ENCODE data around the gene TCF15. TPM values are rescaled to one million over a fixed set of nuclear protein-coding genes. Genes with fewer than 3 reads are reported as not detected.

TCF15 gene
- total and polyA plus RNA-seq, 2 experiments from 2014 or later, result 3.8 to 4.0 TPM

DNA sequence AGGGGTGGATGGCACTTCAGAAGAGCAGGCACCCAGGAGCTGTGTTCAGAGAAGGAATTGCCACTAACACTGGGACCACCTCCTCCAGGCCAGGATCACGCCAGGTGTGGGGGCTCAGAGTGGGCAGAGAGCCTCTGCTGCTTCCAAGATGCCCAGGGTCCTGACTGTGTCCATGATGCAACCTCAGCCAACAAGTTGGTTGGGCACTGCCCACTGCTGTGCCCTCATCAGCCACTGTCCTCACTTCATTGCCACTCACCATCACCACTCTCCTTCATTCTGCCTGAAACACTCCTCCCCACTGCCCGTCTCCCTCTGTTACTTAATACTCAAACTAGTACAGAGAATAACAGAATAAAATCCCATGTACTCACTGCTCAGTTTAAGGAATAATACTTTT lies 16.5 kb upstream of the TCF15 start:
- no peaks in the 10 kb centered on the region for H3K79me2 ChIP-seq (replicated peaks; ENCODE audit: insufficient read depth)
- no peak overlapping the region for H3K27ac ChIP-seq (ENCODE audit: low read depth)
- Mint-ChIP-seq H3K36me3 (ENCODE audit: low read depth) (no peaks in the 10 kb centered on the region), H3K9me3 (no peaks in the 10 kb centered on the region), H3K4me1 (peaks cover 10% of the 10 kb centered on the region), H3K27me3 (ENCODE audit: insufficient read depth, low read depth, poor library complexity) (peaks cover 3% of the 10 kb centered on the region), H3K4me3 (no peak overlapping the region), H3K27ac (no peak overlapping the region)
- no peak overlapping the region for H3K4me2 ChIP-seq
- no peak for DNase-seq (ENCODE audit: low spot score)
- no peak overlapping the region for H2AFZ ChIP-seq
- H3K4me1 ChIP-seq (ENCODE audit: insufficient read depth), result 0 out of 2 replicates have a peak, but pooled peaks cover 3% of the 10 kb centered on the region
- H3K9me2 ChIP-seq (ENCODE audit: insufficient read depth), result no peaks in the 10 kb centered on the region
- no peak overlapping the region for H3K4me3 ChIP-seq
- no peaks in the 10 kb centered on the region for H3K36me3 ChIP-seq (ENCODE audit: insufficient read depth)
- no peaks in the 10 kb centered on the region for H3K27me3 ChIP-seq (ENCODE audit: insufficient read depth)
- no peaks in the 10 kb centered on the region for H3F3A ChIP-seq (replicated peaks; ENCODE audit: low read depth)
- no peak for ATAC-seq
- TF ChIP-seq, protein P1, sequence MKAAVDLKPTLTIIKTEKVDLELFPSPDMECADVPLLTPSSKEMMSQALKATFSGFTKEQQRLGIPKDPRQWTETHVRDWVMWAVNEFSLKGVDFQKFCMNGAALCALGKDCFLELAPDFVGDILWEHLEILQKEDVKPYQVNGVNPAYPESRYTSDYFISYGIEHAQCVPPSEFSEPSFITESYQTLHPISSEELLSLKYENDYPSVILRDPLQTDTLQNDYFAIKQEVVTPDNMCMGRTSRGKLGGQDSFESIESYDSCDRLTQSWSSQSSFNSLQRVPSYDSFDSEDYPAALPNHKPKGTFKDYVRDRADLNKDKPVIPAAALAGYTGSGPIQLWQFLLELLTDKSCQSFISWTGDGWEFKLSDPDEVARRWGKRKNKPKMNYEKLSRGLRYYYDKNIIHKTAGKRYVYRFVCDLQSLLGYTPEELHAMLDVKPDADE (IDR thresholded peaks at IDR 0.05), result no peak
- no peak for TF ChIP-seq NANOG (IDR thresholded peaks at IDR 0.05; ENCODE audit: borderline replicate concordance)
- no peaks in the 10 kb centered on the region; the same call in 1 of the 2 replicates for H4K20me1 ChIP-seq (replicated peaks; ENCODE audit: insufficient read depth)

DNA sequence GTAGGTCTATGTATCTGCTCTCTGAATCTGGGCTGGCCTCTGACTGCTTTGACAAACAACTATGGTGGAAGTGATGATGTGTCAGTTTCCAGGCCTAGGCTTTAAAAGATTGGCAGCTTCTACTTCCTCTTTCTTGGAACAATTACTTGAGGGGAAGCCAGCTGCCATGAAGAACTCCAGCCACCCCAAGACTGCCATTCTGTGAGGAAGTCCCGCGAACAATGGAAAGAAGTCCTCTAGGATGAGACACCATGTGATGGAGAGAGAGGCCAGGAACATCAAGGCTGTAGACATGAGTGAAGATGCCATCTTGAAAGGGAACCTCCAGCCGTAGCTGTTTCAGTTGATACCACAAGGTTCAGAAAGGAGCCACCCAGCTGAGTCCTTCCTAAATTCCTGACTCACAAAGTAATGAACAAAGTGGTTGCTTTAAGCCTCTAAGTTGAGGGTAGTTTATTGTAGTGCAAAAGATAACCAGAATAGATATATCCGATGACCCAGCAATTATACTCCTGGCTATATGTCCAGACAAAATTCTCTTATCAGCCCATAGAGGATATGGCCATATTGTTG lies 15.3 kb upstream of the TCF15 start:
- H3K27ac Mint-ChIP-seq, result no peak overlapping the region
- Histone ChIP-seq H3K36me3 (ENCODE audit: insufficient read depth) (no peaks in the 10 kb centered on the region), H3K79me2 (replicated peaks; ENCODE audit: insufficient read depth) (no peaks in the 10 kb centered on the region), H3K9me2 (ENCODE audit: insufficient read depth) (no peaks in the 10 kb centered on the region), H4K20me1 (replicated peaks; ENCODE audit: insufficient read depth) (no peaks in the 10 kb centered on the region; the same call in 1 of the 2 replicates), H3K4me3 (no peak overlapping the region), H3F3A (replicated peaks; ENCODE audit: low read depth) (no peaks in the 10 kb centered on the region), H3K27me3 (ENCODE audit: insufficient read depth) (no peaks in the 10 kb centered on the region), H3K4me2 (no peak overlapping the region), H2AFZ (no peak overlapping the region), H3K27ac (ENCODE audit: low read depth) (no peak overlapping the region), H3K4me1 (ENCODE audit: insufficient read depth) (0 out of 2 replicates have a peak, but pooled peaks cover 3% of the 10 kb centered on the region)
- ATAC-seq (no peak), DNase-seq (ENCODE audit: low spot score) (no peak)
- H3K4me3 Mint-ChIP-seq, result no peak overlapping the region
- no peaks in the 10 kb centered on the region for H3K36me3 Mint-ChIP-seq (ENCODE audit: low read depth)
- TF ChIP-seq NANOG (IDR thresholded peaks at IDR 0.05; ENCODE audit: borderline replicate concordance), result no peak
- TF ChIP-seq, protein P2, sequence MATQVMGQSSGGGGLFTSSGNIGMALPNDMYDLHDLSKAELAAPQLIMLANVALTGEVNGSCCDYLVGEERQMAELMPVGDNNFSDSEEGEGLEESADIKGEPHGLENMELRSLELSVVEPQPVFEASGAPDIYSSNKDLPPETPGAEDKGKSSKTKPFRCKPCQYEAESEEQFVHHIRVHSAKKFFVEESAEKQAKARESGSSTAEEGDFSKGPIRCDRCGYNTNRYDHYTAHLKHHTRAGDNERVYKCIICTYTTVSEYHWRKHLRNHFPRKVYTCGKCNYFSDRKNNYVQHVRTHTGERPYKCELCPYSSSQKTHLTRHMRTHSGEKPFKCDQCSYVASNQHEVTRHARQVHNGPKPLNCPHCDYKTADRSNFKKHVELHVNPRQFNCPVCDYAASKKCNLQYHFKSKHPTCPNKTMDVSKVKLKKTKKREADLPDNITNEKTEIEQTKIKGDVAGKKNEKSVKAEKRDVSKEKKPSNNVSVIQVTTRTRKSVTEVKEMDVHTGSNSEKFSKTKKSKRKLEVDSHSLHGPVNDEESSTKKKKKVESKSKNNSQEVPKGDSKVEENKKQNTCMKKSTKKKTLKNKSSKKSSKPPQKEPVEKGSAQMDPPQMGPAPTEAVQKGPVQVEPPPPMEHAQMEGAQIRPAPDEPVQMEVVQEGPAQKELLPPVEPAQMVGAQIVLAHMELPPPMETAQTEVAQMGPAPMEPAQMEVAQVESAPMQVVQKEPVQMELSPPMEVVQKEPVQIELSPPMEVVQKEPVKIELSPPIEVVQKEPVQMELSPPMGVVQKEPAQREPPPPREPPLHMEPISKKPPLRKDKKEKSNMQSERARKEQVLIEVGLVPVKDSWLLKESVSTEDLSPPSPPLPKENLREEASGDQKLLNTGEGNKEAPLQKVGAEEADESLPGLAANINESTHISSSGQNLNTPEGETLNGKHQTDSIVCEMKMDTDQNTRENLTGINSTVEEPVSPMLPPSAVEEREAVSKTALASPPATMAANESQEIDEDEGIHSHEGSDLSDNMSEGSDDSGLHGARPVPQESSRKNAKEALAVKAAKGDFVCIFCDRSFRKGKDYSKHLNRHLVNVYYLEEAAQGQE (IDR thresholded peaks at IDR 0.05; ENCODE audit: unreplicated experiment), result no peak
- H3K4me1 Mint-ChIP-seq, result peaks cover 15% of the 10 kb centered on the region
- H3K9me3 Mint-ChIP-seq, result no peaks in the 10 kb centered on the region
- H3K27me3 Mint-ChIP-seq (ENCODE audit: insufficient read depth, low read depth, poor library complexity), result peaks cover 3% of the 10 kb centered on the region

DNA sequence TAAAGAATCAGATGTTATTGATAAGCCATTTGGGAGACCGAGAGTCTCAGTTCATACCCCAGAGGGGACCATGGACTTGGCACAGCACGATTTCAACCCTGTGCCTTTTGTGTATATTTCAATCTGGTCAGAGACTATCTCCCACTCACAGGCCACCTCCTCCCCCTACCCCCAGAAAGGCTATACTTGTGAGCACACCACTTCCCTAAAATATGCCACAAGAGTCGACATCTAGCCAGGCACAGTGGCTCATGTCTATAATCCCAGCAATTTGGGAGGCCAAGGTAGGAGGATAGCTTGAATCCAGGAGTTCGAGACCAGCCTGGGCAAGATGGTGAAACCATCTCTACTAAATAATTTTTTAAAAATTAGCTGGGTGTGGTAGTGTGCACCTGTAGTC lies 13.6 kb upstream of the TCF15 start:
- Histone ChIP-seq H3K9me2 (ENCODE audit: insufficient read depth) (no peaks in the 10 kb centered on the region), H3K4me1 (ENCODE audit: insufficient read depth) (0 out of 2 replicates have a peak, but pooled peaks cover 3% of the 10 kb centered on the region), H3K4me2 (no peak overlapping the region), H3K27me3 (ENCODE audit: insufficient read depth) (no peaks in the 10 kb centered on the region), H3K27ac (ENCODE audit: low read depth) (no peak overlapping the region), H4K20me1 (replicated peaks; ENCODE audit: insufficient read depth) (no peaks in the 10 kb centered on the region; the same call in 1 of the 2 replicates), H3K79me2 (replicated peaks; ENCODE audit: insufficient read depth) (no peaks in the 10 kb centered on the region), H3K4me3 (no peak overlapping the region), H3K36me3 (ENCODE audit: insufficient read depth) (no peaks in the 10 kb centered on the region), H2AFZ (no peak overlapping the region), H3F3A (replicated peaks; ENCODE audit: low read depth) (no peaks in the 10 kb centered on the region)
- no peak overlapping the region for H3K4me3 Mint-ChIP-seq
- peaks cover 6% of the 10 kb centered on the region for H3K27me3 Mint-ChIP-seq (ENCODE audit: insufficient read depth, low read depth, poor library complexity)
- H3K4me1 Mint-ChIP-seq, result peaks cover 15% of the 10 kb centered on the region
- DNase-seq (ENCODE audit: low spot score), result no peak
- H3K36me3 Mint-ChIP-seq (ENCODE audit: low read depth), result no peaks in the 10 kb centered on the region
- H3K9me3 Mint-ChIP-seq, result 0 out of 3 replicates have a peak, but pooled peaks cover under 1% of the 10 kb centered on the region
- H3K27ac Mint-ChIP-seq, result no peak overlapping the region
- ATAC-seq, result no peak
- TF ChIP-seq, protein P2 (IDR thresholded peaks at IDR 0.05; ENCODE audit: unreplicated experiment), result no peak
- TF ChIP-seq JUNB (IDR thresholded peaks at IDR 0.05; ENCODE audit: unreplicated experiment), result no peak
- no peak for TF ChIP-seq EZH2 (IDR thresholded peaks at IDR 0.05; ENCODE audit: low read depth, unreplicated experiment)
- TF ChIP-seq, protein P3, sequence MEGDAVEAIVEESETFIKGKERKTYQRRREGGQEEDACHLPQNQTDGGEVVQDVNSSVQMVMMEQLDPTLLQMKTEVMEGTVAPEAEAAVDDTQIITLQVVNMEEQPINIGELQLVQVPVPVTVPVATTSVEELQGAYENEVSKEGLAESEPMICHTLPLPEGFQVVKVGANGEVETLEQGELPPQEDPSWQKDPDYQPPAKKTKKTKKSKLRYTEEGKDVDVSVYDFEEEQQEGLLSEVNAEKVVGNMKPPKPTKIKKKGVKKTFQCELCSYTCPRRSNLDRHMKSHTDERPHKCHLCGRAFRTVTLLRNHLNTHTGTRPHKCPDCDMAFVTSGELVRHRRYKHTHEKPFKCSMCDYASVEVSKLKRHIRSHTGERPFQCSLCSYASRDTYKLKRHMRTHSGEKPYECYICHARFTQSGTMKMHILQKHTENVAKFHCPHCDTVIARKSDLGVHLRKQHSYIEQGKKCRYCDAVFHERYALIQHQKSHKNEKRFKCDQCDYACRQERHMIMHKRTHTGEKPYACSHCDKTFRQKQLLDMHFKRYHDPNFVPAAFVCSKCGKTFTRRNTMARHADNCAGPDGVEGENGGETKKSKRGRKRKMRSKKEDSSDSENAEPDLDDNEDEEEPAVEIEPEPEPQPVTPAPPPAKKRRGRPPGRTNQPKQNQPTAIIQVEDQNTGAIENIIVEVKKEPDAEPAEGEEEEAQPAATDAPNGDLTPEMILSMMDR (conservative IDR thresholded peaks at IDR 0.05; ENCODE audit: low read depth in 2 of 2), result no peak

Data from GM23338 (cell line).